WTC11 (cell line): Measurements from ENCODE around the gene SLC23A2. TPM values are rescaled to one million over a fixed set of nuclear protein-coding genes. Genes with fewer than 3 reads are reported as not detected.

ENCODE experiments used
- ATAC-seq: fragments of 200-7000 bp; cut with Tn5 transposase; 2 replicates; pipeline ENCODE4 v1.10.0; 2021; ENCODE audit warnings: mild to moderate bottlenecking, moderate library complexity
- CTCF ChIA-PET: fragments of 300-600 bp; sonication (Branson Sonifier 250); formaldehyde crosslinking; loops from one replicate; lab custom pipeline; 2021; ENCODE audit warnings: antibody characterized with exemption; lab: Charles Lee
- POLR2A ChIA-PET: fragments of 350-600 bp; sonication (Branson Sonifier 250); formaldehyde crosslinking; loops from one replicate; lab custom pipeline; 2021; ENCODE audit warnings: antibody characterized with exemption; lab: Charles Lee
- DNase-seq: peaks from one replicate; pipeline ENCODE4 v3.0.0; 2021; ENCODE audit warnings: low spot score
- H3K27ac Mint-ChIP-seq: 2 replicates; pipeline ENCODE4 v1.8.0; 2021; ENCODE audit warnings: mixed read lengths
- H3K27me3 Mint-ChIP-seq: 2 replicates; pipeline ENCODE4 v1.8.0; 2021; ENCODE audit warnings: low read depth, mild to moderate bottlenecking, moderate library complexity, mixed read lengths
- H3K36me3 Mint-ChIP-seq: 2 replicates; pipeline ENCODE4 v1.8.0; 2021; ENCODE audit warnings: mixed read lengths
- H3K4me1 Mint-ChIP-seq: 2 replicates; pipeline ENCODE4 v1.8.0; 2022; ENCODE audit warnings: mixed read lengths
- H3K4me3 Mint-ChIP-seq: 2 replicates; pipeline ENCODE4 v1.8.0; 2021; ENCODE audit warnings: mild to moderate bottlenecking, moderate library complexity, mixed read lengths
- H3K9me3 Mint-ChIP-seq: 2 replicates; pipeline ENCODE4 v1.8.0; 2021; ENCODE audit warnings: mixed read lengths
- CREB1 ChIP-seq: sonication (generic); formaldehyde crosslinking; IDR thresholded peaks from 2 replicates; pipeline ENCODE4 v1.8.0; 2023; ENCODE audit warnings: mild to moderate bottlenecking, missing genetic modification reagents
- ESRRA ChIP-seq: sonication (generic); formaldehyde crosslinking; IDR thresholded peaks from 2 replicates; pipeline ENCODE4 v1.8.1; 2022; ENCODE audit warnings: mild to moderate bottlenecking, missing genetic modification reagents, borderline replicate concordance
- FOXK1 ChIP-seq: sonication (generic); formaldehyde crosslinking; IDR thresholded peaks from 2 replicates; pipeline ENCODE4 v1.8.0; 2022; ENCODE audit warnings: mild to moderate bottlenecking, moderate library complexity, missing genetic modification reagents
- GABPB1 ChIP-seq: sonication (generic); formaldehyde crosslinking; IDR thresholded peaks from 2 replicates; pipeline ENCODE4 v1.8.1; 2023; ENCODE audit warnings: mild to moderate bottlenecking, missing genetic modification reagents
- NFATC4 ChIP-seq: fragments of 250-450 bp; sonication (Bioruptor Pico); IDR thresholded peaks from 2 replicates; pipeline ENCODE4 v1.9.0; 2021; ENCODE audit warnings: mild to moderate bottlenecking
- SOX15 ChIP-seq: fragments of 250-450 bp; sonication (Bioruptor Pico); IDR thresholded peaks from 2 replicates; pipeline ENCODE4 v1.9.0; 2021; ENCODE audit warnings: mild to moderate bottlenecking
- SP1 ChIP-seq: sonication (generic); formaldehyde crosslinking; conservative IDR thresholded peaks from 2 replicates; pipeline ENCODE4 v1.8.1; 2022; ENCODE audit warnings: missing genetic modification reagents
- ZBTB21 ChIP-seq: sonication (generic); formaldehyde crosslinking; IDR thresholded peaks from 2 replicates; pipeline ENCODE4 v1.8.1; 2023; ENCODE audit warnings: mild to moderate bottlenecking, missing genetic modification reagents, borderline replicate concordance
- ZNF423 ChIP-seq: fragments of 250-450 bp; sonication (Bioruptor Pico); IDR thresholded peaks from 2 replicates; pipeline ENCODE4 v2.1.2; 2022; ENCODE audit warnings: mild to moderate bottlenecking, moderate library complexity
- total RNA-seq: library from RNA; stranded (reverse); gene quantifications from 3 replicates; pipeline ENCODE4 v1.2.3, GENCODE V29; 2021
- TF ChIP-seq, protein P1 (sequence below): sonication (generic); formaldehyde crosslinking; IDR thresholded peaks from 2 replicates; pipeline ENCODE4 v1.8.0; 2022; ENCODE audit warnings: mild to moderate bottlenecking, missing genetic modification reagents
- TF ChIP-seq, protein P2 (sequence below): sonication (generic); formaldehyde crosslinking; IDR thresholded peaks from 2 replicates; pipeline ENCODE4 v1.8.0; 2022; ENCODE audit warnings: mild to moderate bottlenecking, missing genetic modification reagents
- TF ChIP-seq, protein P3 (sequence below): sonication (generic); formaldehyde crosslinking; IDR thresholded peaks from 2 replicates; pipeline ENCODE4 v1.8.1; 2023; ENCODE audit warnings: mild to moderate bottlenecking, missing genetic modification reagents, moderate library complexity
- TF ChIP-seq, protein P4 (sequence below): sonication (generic); formaldehyde crosslinking; IDR thresholded peaks from 2 replicates; pipeline ENCODE4 v1.8.1; 2022; ENCODE audit warnings: mild to moderate bottlenecking, missing genetic modification reagents, moderate library complexity, borderline replicate concordance
- TF ChIP-seq, protein P5 (sequence below): fragments of 250-450 bp; sonication (Bioruptor Pico); IDR thresholded peaks from 2 replicates; pipeline ENCODE4 v1.9.0; 2021; ENCODE audit warnings: moderate library complexity, mild to moderate bottlenecking, inconsistent platforms, borderline replicate concordance

The SLC23A2 gene
- total RNA-seq, 1 experiment from 2014 or later = 14.5 TPM

DNA sequence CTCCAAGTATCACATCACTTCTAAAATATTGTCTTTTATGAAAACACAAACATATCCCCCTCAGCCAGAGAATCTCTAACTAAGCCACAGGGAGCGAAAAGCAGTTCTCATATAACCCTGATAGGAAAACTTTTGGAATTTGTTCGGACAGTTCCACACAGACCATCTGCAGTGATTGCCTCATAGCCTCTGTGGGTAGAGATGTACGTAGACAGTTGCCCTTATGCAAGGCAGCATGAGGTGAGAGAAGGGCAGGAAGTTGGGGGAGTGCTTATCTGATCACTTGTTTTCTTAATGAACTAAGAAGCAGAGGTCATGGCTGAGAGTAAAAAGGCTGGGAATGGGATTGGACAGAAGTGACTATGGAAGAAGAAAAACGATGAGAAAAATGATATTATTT is 39.6 kb downstream of the SLC23A2 start:
- Mint-ChIP-seq H3K4me3 (no peak overlapping the region), H3K9me3 (no peaks in the 10 kb centered on the region), H3K27me3 (no peaks in the 10 kb centered on the region), H3K27ac (peak overlapping the region; percentile 68; the same call in 1 of the 2 replicates), H3K4me1 (peaks cover 27% of the 10 kb centered on the region), H3K36me3 (no peaks in the 10 kb centered on the region)
- DNase-seq (no peak), ATAC-seq (no peak)
- CTCF ChIA-PET = interaction anchor here (1.0 kb wide), 1 partner anchor 221 kb away, joined by 5 read pairs; no protein-coding TSS in a partner anchor
- TF ChIP-seq GABPB1 (CRISPR knock-in tag) = peak; percentile 97
- TF ChIP-seq SOX15 (CRISPR knock-in tag) = no peak
- POLR2A ChIA-PET = no interaction called here

DNA sequence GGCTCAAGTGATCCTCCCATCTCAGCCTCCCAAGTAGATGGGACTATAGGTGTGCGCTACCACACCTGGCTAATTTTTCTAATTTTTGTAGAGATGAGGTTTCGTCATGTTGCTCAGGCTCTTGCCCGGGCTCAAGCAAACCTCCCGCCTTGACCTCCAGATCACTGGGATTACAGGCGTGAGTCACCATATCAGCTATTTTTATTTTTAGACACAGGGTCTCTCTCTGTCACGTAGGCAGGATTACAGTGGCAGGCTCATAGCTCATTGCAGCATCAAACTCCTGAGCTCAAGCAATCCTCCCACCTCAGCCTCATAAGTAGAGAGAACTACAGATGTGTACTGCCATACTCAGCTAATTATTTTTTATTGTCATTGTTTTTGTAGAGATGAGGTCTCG is 41.7 kb downstream of the SLC23A2 start:
- Mint-ChIP-seq H3K9me3 (no peaks in the 10 kb centered on the region), H3K36me3 (no peaks in the 10 kb centered on the region), H3K27me3 (no peaks in the 10 kb centered on the region), H3K27ac (no peak overlapping the region), H3K4me3 (no peak overlapping the region), H3K4me1 (peaks cover 11% of the 10 kb centered on the region)
- TF ChIP-seq, protein P1, sequence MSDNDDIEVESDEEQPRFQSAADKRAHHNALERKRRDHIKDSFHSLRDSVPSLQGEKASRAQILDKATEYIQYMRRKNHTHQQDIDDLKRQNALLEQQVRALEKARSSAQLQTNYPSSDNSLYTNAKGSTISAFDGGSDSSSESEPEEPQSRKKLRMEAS = no peak
- TF ChIP-seq, protein P2, sequence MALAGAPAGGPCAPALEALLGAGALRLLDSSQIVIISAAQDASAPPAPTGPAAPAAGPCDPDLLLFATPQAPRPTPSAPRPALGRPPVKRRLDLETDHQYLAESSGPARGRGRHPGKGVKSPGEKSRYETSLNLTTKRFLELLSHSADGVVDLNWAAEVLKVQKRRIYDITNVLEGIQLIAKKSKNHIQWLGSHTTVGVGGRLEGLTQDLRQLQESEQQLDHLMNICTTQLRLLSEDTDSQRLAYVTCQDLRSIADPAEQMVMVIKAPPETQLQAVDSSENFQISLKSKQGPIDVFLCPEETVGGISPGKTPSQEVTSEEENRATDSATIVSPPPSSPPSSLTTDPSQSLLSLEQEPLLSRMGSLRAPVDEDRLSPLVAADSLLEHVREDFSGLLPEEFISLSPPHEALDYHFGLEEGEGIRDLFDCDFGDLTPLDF (CRISPR knock-in tag) = no peak
- TF ChIP-seq CREB1 (CRISPR knock-in tag) = no peak
- TF ChIP-seq, protein P3, sequence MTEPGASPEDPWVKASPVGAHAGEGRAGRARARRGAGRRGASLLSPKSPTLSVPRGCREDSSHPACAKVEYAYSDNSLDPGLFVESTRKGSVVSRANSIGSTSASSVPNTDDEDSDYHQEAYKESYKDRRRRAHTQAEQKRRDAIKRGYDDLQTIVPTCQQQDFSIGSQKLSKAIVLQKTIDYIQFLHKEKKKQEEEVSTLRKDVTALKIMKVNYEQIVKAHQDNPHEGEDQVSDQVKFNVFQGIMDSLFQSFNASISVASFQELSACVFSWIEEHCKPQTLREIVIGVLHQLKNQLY (CRISPR knock-in tag) = no peak
- no peak for TF ChIP-seq ZNF423 (CRISPR knock-in tag)
- TF ChIP-seq NFATC4 (CRISPR knock-in tag) = no peak
- no peak for TF ChIP-seq FOXK1 (CRISPR knock-in tag)
- no peak for TF ChIP-seq ZBTB21 (CRISPR knock-in tag)
- TF ChIP-seq, protein P4, sequence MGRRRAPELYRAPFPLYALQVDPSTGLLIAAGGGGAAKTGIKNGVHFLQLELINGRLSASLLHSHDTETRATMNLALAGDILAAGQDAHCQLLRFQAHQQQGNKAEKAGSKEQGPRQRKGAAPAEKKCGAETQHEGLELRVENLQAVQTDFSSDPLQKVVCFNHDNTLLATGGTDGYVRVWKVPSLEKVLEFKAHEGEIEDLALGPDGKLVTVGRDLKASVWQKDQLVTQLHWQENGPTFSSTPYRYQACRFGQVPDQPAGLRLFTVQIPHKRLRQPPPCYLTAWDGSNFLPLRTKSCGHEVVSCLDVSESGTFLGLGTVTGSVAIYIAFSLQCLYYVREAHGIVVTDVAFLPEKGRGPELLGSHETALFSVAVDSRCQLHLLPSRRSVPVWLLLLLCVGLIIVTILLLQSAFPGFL (CRISPR knock-in tag) = no peak
- no peak for TF ChIP-seq ESRRA
- ChIA-PET POLR2A (interaction anchor here (0.6 kb wide), 1 partner anchor 174 kb away, joined by 4 read pairs; no protein-coding TSS in a partner anchor), CTCF (interaction anchor here (0.7 kb wide), 1 partner anchor 210 kb away, joined by 3 read pairs; no protein-coding TSS in a partner anchor)
- DNase-seq (no peak), ATAC-seq (no peak)

DNA sequence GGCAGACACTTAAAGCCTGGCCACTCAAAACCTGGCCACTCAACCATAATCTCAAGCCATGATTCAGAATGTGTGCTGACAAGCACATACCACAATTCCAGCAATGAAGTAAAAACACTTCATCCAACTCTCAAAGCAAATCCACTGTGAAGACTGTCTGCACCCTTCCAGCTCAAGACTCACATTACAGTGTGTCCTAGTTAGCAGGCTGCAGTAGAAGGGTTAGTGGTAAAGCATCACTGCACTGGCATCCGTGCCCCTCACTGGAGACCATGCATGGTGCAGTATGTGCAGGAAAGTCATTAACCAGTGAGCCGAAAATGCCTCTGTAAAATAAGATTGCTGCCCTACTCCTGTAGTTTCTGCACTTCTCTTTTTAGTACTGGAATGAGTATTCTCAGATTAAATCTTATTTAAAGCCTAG is 43.4 kb downstream of the SLC23A2 start:
- ATAC-seq (no peak), DNase-seq (no peak)
- no peaks in the 10 kb centered on the region for H3K36me3 Mint-ChIP-seq
- peaks cover 11% of the 10 kb centered on the region for H3K4me1 Mint-ChIP-seq
- H3K27me3 Mint-ChIP-seq = no peaks in the 10 kb centered on the region
- no peaks in the 10 kb centered on the region for H3K9me3 Mint-ChIP-seq
- TF ChIP-seq, protein P5, sequence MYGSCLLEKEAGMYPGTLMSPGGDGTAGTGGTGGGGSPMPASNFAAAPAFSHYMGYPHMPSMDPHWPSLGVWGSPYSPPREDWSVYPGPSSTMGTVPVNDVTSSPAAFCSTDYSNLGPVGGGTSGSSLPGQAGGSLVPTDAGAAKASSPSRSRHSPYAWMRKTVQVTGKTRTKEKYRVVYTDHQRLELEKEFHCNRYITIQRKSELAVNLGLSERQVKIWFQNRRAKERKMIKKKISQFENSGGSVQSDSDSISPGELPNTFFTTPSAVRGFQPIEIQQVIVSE = no peak
- TF ChIP-seq SOX15 (CRISPR knock-in tag) = no peak
- ChIA-PET CTCF (interaction anchor here (0.5 to 1.0 kb wide), 3 partner anchors 15 to 247 kb away, joined by 3 to 4 read pairs (median 3); no protein-coding TSS in a partner anchor), POLR2A (interaction anchor here (0.6 kb wide), 1 partner anchor 35 kb away, joined by 3 read pairs; no protein-coding TSS in a partner anchor)
- H3K27ac Mint-ChIP-seq = no peak overlapping the region
- H3K4me3 Mint-ChIP-seq = no peak overlapping the region

DNA sequence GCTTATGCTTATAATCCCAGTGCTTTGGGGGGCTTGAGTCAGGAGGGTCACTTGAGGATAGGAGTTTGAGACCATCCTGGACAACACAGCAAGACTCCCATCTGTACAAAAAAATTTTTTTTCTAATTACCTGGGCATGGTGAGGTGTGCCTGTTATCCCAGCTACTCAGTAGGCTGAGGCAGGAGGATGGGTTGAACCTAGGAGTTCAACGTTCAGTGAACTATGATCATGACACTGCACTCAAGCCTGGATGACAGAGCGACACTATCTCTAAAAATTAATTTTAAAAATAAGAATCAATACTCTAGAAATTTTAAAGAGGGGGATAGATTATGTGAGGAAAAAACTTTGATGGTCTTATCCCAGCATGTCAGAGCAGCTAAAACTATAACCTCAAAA is 44.1 kb downstream of the SLC23A2 start:
- CTCF ChIA-PET = interaction anchor here (0.6 to 1.6 kb wide), 3 partner anchors 44 to 874 kb away, joined by 3 to 5 read pairs (median 4); no protein-coding TSS in a partner anchor
- Mint-ChIP-seq H3K9me3 (no peaks in the 10 kb centered on the region), H3K27ac (no peak overlapping the region)
- no peak for TF ChIP-seq SP1 (CRISPR knock-in tag)
- TF ChIP-seq, all 79 proteins: peak for 0
- H3K27me3 Mint-ChIP-seq = no peaks in the 10 kb centered on the region
- DNase-seq (no peak), ATAC-seq (no peak)
- H3K4me3 Mint-ChIP-seq = no peak overlapping the region
- H3K36me3 Mint-ChIP-seq = peaks cover 3% of the 10 kb centered on the region
- POLR2A ChIA-PET = interaction anchor here (0.6 kb wide), 1 partner anchor 36 kb away, joined by 3 read pairs; no protein-coding TSS in a partner anchor
- H3K4me1 Mint-ChIP-seq = peaks cover 9% of the 10 kb centered on the region
